Transverse colon (tissue), 4 donors: Measurements from ENCODE around the gene OTOF. TPM values are rescaled to one million over a fixed set of nuclear protein-coding genes. Genes with fewer than 3 reads are reported as not detected.

Source experiments
- DNase-seq: peaks from one replicate; pipeline ENCODE4 v3.0.0-alpha.2; 2019
- H3K27ac ChIP-seq, 4 donors: fragments of 200-600 bp; sonication (generic); 2 replicates each; pipeline ENCODE4 v1.5.1; 2016 to 2018; ENCODE audit warnings: inconsistent platforms in 4 of 4
- H3K27me3 ChIP-seq: fragments of 200-600 bp; sonication (generic); 2 replicates; pipeline ENCODE4 v1.5.1; 2017; ENCODE audit warnings: inconsistent platforms
- H3K36me3 ChIP-seq, 4 donors: fragments of 200-600 bp; sonication (generic); 2 replicates each; pipeline ENCODE4 v1.5.1; 2017 to 2019; ENCODE audit warnings: inconsistent platforms in 4 of 4
- H3K4me1 ChIP-seq, 4 donors: fragments of 200-600 bp; sonication (generic); 2 replicates each; pipeline ENCODE4 v1.5.1; 2017 to 2020; ENCODE audit warnings: inconsistent platforms in 4 of 4
- H3K4me3 ChIP-seq, 4 donors: fragments of 200-600 bp; sonication (generic); 1 replicate in 1 of 4; 2 replicates in 3 of 4; pipeline versions ENCODE4 v1.5.1 to v1.6.1; 2017 to 2019; ENCODE audit warnings: inconsistent platforms in 4 of 4
- H3K9me3 ChIP-seq, 2 donors: fragments of 200-600 bp; sonication (generic); 2 replicates each; pipeline ENCODE4 v1.5.1; 2017 to 2019; ENCODE audit warnings: inconsistent platforms in 2 of 2
- EP300 ChIP-seq: sonication (generic); formaldehyde crosslinking; IDR thresholded peaks from one replicate; pipeline ENCODE4 v1.6.1; 2017; ENCODE audit warnings: antibody characterized with exemption, low read depth
- POLR2A ChIP-seq: fragments of 450-650 bp; IDR thresholded peaks from one replicate; pipeline ENCODE4 v1.6.1; 2016; ENCODE audit warnings: antibody characterized with exemption, mild to moderate bottlenecking, moderate library complexity
- POLR2AphosphoS5 ChIP-seq, 3 donors: sonication (generic); formaldehyde crosslinking; IDR thresholded peaks; one replicate each; pipeline ENCODE4 v1.6.1; 2016; ENCODE audit warnings: antibody characterized with exemption in 3 of 3
- WGBS, 2 donors: methylation state at CpG; one replicate each; pipeline ENCODE4 v1.1.5; 2018; ENCODE audit warnings: low coverage in 1 of 2; 5-methylcytosine and 5-hydroxymethylcytosine counted together
- in situ Hi-C, 4 donors: fragments of 200-750 bp; cut with MboI; loops; one replicate each; pipeline versions ENCODE4 v1.15.0 to v1.15.1; 2017; ENCODE audit warnings: low sequenced_read_pairs in 3 of 4, low pct_ligation_motif_present in 1 of 4, low pct_unique_long_range_greater_than_20kb in 1 of 4
- intact Hi-C: fragments of 100-400 bp; cut with DNase I; formaldehyde crosslinking; loops from one replicate; pipeline ENCODE4 v1.15.1; 2023; ENCODE audit warnings: low total_unique reads
- total RNA-seq, 4 donors: library from RNA; depleted of rRNA; stranded (reverse); fragments of >200 nt; gene quantifications; one replicate each; pipeline ENCODE4 v1.1.0, GENCODE V29; 2016
- TF ChIP-seq, protein P1 (sequence below), 5 experiments: fragments of 200-600 bp in 3 of 5; fragments of 450-650 bp in 2 of 5; sonication (generic) in 3 of 5; IDR thresholded peaks; 1 replicate in 2 of 5; 2 replicates in 3 of 5; pipeline ENCODE4 v1.5.1; 2016 to 2017; ENCODE audit warnings: antibody characterized with exemption in 5 of 5, inconsistent platforms in 3 of 5, mild to moderate bottlenecking in 2 of 5, moderate library complexity in 1 of 5

OTOF gene
- total RNA-seq, 4 donors from 2014 or later = 0.37 TPM; not detected in 3

DNA sequence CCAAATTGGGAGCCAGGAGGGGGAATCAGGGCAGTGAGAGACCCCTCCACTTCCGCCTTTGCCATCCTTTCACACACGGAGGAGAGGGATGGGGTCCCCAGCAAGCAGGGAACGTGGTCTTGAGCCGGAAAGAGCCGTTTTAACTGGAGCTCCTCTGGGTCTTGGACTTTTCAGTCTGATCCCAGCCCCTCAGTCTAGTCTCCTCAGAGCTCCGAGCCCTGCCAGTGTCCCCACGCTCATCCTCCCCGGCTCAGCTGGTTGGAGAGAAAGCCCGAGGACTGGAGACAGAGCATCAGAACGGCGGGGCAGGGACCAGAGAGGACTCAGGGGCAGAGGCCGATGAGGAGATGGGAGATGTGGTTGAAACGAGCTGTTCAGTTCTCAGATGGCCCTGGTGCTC is 26.1 kb upstream of the OTOF start:
- 40 to 71% methylated on average over 1 to 13 of the region's 13 CpGs for WGBS, 2 donors

DNA sequence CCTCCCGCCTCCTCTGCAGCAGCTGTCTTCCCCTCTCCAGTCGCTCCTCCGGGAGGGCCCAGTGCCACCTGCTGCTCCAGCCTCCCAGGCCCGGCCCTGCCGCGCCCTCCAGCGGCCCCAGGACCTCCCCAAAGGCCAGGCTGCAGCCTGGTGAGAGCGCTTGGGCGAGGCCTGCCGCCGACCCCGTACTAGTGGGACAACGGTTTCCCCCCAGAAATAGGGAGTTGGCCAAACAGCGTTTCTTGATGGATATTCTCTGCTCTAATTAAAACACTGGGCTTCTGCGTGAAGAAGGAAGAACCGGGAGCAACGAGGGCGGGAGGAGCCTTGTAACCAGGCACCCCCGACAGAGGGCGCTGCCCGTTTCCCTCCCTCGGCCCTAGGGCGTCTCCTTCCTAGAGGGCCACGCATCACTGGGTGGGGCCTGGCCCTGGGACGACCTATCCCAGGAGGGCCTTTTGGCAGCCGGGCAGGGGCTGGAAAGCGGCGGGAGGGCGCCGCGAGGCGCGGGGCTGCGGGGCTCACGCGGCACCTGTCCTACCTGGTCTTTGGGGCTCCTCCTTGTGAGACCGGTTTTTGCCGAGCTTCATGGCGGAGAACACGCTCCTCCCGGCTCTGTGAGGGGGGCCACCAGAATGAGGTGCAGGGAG is 25.4 kb upstream of the OTOF start:
- in situ Hi-C loops (no loop called here), intact Hi-C loops (no loop called here)
- H3K9me3 ChIP-seq = no peaks in the 10 kb centered on the region
- peak overlapping the region; percentile 13 to 56 (median 28) for H3K4me3 ChIP-seq
- H3K36me3 ChIP-seq = no peaks in the 10 kb centered on the region
- DNase-seq = peak; percentile 85
- peaks cover 0 to 10% (median 5%) of the 10 kb centered on the region in 4 donors for H3K4me1 ChIP-seq
- no peak for TF ChIP-seq EP300
- TF ChIP-seq, protein P1, sequence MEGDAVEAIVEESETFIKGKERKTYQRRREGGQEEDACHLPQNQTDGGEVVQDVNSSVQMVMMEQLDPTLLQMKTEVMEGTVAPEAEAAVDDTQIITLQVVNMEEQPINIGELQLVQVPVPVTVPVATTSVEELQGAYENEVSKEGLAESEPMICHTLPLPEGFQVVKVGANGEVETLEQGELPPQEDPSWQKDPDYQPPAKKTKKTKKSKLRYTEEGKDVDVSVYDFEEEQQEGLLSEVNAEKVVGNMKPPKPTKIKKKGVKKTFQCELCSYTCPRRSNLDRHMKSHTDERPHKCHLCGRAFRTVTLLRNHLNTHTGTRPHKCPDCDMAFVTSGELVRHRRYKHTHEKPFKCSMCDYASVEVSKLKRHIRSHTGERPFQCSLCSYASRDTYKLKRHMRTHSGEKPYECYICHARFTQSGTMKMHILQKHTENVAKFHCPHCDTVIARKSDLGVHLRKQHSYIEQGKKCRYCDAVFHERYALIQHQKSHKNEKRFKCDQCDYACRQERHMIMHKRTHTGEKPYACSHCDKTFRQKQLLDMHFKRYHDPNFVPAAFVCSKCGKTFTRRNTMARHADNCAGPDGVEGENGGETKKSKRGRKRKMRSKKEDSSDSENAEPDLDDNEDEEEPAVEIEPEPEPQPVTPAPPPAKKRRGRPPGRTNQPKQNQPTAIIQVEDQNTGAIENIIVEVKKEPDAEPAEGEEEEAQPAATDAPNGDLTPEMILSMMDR (IDR thresholded peaks at IDR 0.05) = peak; percentile 69 to 86 (median 81)
- no peak for TF ChIP-seq POLR2A
- H3K27me3 ChIP-seq = no peaks in the 10 kb centered on the region
- WGBS, 2 donors = 0 to 5% methylated on average over 1 to 38 of the region's 41 CpGs
- no peak overlapping the region for H3K27ac ChIP-seq

More for the DNA sequence above, 26.1 kb upstream of the OTOF start:
- in situ Hi-C loops (no loop called here), intact Hi-C loops (no loop called here)
- Histone ChIP-seq H3K4me1 (peaks cover 0 to 10% (median 5%) of the 10 kb centered on the region in 4 donors), H3K4me3 (peak overlapping the region in 2 of 4 donors; percentile 20 to 56), H3K27ac (no peak overlapping the region), H3K9me3 (no peaks in the 10 kb centered on the region), H3K27me3 (no peaks in the 10 kb centered on the region), H3K36me3 (no peaks in the 10 kb centered on the region)
- no peak for TF ChIP-seq POLR2A
- TF ChIP-seq, protein P1 (IDR thresholded peaks at IDR 0.05) = no peak
- no peak for TF ChIP-seq POLR2AphosphoS5 (IDR thresholded peaks at IDR 0.05)
- no peak for TF ChIP-seq EP300
- no peak for DNase-seq

DNA sequence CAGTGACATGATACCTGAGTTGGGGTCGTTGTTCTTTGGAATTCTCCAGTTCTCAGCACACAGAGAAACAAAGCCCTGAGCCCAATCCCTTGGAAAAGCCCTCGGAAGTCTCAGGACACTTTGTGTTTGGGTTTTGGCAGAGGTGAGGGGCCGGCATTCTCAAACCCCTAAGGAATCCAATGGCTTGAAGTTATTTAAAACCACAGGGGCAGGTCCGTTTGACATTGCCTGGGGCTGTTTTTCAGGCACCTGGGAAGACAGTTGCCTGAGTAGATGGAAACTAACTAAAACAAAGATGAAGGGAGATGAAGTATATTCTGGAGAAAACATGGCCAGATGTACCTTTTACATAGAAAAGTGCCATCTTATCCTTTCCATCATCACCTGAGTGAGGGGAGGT is 22.5 kb upstream of the OTOF start:
- WGBS, 2 donors = 66 to 94% methylated on average over 2 to 4 of the region's 4 CpGs

DNA sequence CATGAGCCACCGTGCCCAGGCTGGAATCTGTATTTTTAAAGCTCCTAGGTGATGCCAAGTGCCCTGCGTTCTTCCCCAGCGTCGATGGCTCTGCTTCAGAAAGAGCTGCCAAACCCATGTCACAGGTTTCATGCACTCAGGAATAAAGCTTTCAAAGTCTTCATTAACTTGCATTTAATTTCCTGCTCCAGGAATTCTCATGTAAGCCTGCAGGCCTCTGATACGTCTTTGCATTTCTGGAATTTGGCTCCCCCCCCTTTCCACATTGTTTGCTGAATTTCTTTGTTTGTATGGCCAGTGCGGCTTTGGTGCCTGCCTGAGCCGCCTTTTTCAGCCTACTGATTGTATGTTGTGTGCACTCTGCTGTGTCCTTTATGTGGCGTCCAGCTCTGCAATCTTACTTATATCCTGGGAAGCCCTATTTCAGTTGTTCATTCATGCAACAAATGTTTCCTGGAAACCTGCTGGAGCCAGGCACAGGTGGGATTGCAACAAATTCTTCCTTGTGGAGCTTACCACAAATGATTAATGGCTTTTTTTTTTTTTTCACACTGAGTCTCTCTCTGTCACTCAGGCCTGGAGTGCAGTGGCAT is 17.9 kb upstream of the OTOF start:
- TF ChIP-seq POLR2AphosphoS5 (IDR thresholded peaks at IDR 0.05) = no peak
- no peak for TF ChIP-seq EP300
- no peak for TF ChIP-seq POLR2A
- 81 to 86% methylated on average over 7 to 8 of the region's 8 CpGs for WGBS, 2 donors
- no peak for DNase-seq
- H3K4me3 ChIP-seq = no peak overlapping the region
- intact Hi-C loops = no loop called here
- in situ Hi-C loops = no loop called here
- no peaks in the 10 kb centered on the region for H3K9me3 ChIP-seq
- no peak overlapping the region for H3K27ac ChIP-seq
- H3K36me3 ChIP-seq = no peaks in the 10 kb centered on the region
- H3K4me1 ChIP-seq = peaks cover 0 to 2% (median 0%) of the 10 kb centered on the region in 4 donors
- H3K27me3 ChIP-seq = peaks cover 4% of the 10 kb centered on the region

More for the DNA sequence above, 22.5 kb upstream of the OTOF start:
- Histone ChIP-seq H3K36me3 (no peaks in the 10 kb centered on the region), H3K4me3 (no peak overlapping the region), H3K9me3 (no peaks in the 10 kb centered on the region), H3K27me3 (peaks cover 4% of the 10 kb centered on the region), H3K27ac (no peak overlapping the region), H3K4me1 (peaks cover 0 to 10% (median 5%) of the 10 kb centered on the region in 4 donors)
- intact Hi-C loops = no loop called here
- TF ChIP-seq POLR2AphosphoS5 (IDR thresholded peaks at IDR 0.05) = no peak
- no peak for TF ChIP-seq EP300
- TF ChIP-seq POLR2A = no peak
- TF ChIP-seq, protein P1 (IDR thresholded peaks at IDR 0.05) = no peak
- DNase-seq = no peak
- in situ Hi-C loops = no loop called here
